ENCODE data around the gene KCNQ5. TPM values are rescaled to one million over a fixed set of nuclear protein-coding genes. Genes with fewer than 3 reads are reported as not detected.

Gene KCNQ5
- polyA plus RNA-seq, 1 donor from 2014 or later: 6.9 TPM

DNA sequence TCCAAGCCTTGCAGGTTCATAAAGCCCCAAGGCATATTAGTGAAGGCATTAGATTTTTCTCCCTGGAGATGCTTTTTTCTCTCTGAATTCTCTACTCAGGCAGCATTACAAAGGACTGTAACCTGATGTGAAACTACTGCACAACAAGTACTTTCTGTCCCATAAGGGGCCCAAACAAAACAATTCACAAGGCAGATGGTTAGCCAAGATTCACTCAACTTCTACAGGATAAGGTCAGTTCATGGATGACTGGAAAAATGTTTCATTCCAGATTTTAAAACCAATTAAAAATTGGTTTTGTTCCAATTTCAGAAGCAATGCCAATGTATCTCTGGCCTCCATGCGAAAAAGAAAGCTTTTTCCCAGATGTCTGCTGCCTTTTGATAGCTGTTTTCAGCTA is 421.6 kb downstream of the KCNQ5 start:
- Mint-ChIP-seq H3K9me3 (peaks cover 0 to 9% (median 2%) of the 10 kb centered on the region in 3 donors), H3K27ac (no peak overlapping the region), H3K36me3 (peaks cover 19% of the 10 kb centered on the region), H3K27me3 (no peaks in the 10 kb centered on the region), H3K4me1 (peaks cover 0 to 3% (median 0%) of the 10 kb centered on the region in 3 donors), H3K4me3 (no peak overlapping the region)

GRCh38 chr6:73045609-73046008 is 423.7 kb downstream of the KCNQ5 start:
- peaks cover 0 to 3% (median 0%) of the 10 kb centered on the region in 3 donors for H3K4me1 Mint-ChIP-seq
- no peak overlapping the region for H3K27ac Mint-ChIP-seq
- H3K9me3 Mint-ChIP-seq: no peaks in the 10 kb centered on the region
- peaks cover 14% of the 10 kb centered on the region for H3K36me3 Mint-ChIP-seq
- no peak overlapping the region for H3K4me3 Mint-ChIP-seq
- no peaks in the 10 kb centered on the region for H3K27me3 Mint-ChIP-seq

- Mint-ChIP-seq H3K36me3 (peaks cover 11% of the 10 kb centered on the region), H3K9me3 (no peaks in the 10 kb centered on the region), H3K27ac (no peak overlapping the region), H3K4me1 (peaks cover 0 to 3% (median 0%) of the 10 kb centered on the region in 3 donors), H3K4me3 (no peak overlapping the region), H3K27me3 (no peaks in the 10 kb centered on the region)
Observed at GRCh38 chr6:73047801-73048200, 425.9 kb downstream of the KCNQ5 start.

DNA sequence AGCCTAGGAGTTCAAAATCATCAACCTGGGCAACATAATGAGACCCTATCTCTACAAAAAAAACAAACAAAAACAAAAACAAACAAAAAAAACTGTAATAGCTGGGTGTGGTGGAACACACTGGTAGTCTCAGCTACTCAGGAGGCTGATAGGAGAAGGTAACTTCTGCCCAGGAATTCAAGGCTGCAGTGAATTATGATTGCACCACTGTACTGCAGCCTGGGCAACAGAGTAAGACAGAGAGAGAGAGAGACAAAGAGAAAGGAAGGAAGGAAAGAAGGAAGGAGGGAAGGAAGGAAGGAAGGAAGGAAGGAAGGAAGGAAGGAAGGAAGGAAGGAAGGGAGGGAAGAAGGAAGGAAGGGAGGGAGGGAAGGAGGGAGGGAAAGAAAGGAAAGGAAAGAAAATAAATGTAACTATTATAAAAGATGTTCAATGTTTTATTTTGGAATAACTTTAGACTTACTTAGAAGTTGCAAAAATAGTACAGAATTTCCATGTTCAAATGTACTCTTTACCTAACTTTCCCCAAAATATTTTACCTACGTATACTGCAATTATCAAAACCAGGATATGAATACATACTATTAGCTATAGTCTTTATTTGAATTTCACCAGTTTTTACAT is 428.2 kb downstream of the KCNQ5 start:
- peaks cover 7% of the 10 kb centered on the region for H3K36me3 Mint-ChIP-seq
- no peak overlapping the region for H3K27ac Mint-ChIP-seq
- H3K4me1 Mint-ChIP-seq: peaks cover 0 to 3% (median 0%) of the 10 kb centered on the region in 3 donors
- H3K9me3 Mint-ChIP-seq: no peaks in the 10 kb centered on the region
- no peaks in the 10 kb centered on the region for H3K27me3 Mint-ChIP-seq
- no peak overlapping the region for H3K4me3 Mint-ChIP-seq

- Mint-ChIP-seq H3K4me1 (peaks cover 0 to 3% (median 0%) of the 10 kb centered on the region in 3 donors), H3K36me3 (peaks cover 5% of the 10 kb centered on the region), H3K27me3 (no peaks in the 10 kb centered on the region), H3K27ac (no peak overlapping the region), H3K9me3 (peaks cover 0 to 2% (median 0%) of the 10 kb centered on the region in 3 donors), H3K4me3 (no peak overlapping the region)
Observed at GRCh38 chr6:73050706-73051105, 428.8 kb downstream of the KCNQ5 start.

DNA sequence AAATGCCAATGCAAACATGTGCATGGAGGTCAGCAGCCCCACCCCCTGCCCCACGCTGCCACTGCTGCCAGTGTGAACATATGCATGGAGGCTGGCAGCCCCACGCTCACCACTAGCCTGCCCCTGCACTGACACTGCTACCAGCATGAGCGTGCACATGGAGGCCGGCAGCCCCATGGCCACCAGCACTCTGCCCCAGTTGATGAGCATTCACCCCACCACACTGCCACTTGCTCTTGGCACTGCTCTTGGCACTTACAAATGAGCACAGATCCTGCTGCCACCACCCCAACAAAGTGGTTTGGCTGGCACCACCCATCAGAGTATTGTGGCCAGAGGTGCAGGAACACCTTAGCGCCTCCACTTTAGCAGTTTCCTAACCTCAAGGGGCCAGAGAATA is 429.3 kb downstream of the KCNQ5 start:
- Mint-ChIP-seq H3K4me3 (no peak overlapping the region), H3K27me3 (no peaks in the 10 kb centered on the region), H3K36me3 (peaks cover 4% of the 10 kb centered on the region), H3K4me1 (peaks cover 0 to 3% (median 0%) of the 10 kb centered on the region in 3 donors), H3K27ac (no peak overlapping the region), H3K9me3 (peaks cover 0 to 6% (median 0%) of the 10 kb centered on the region in 3 donors)

GRCh38 chr6:73054958-73055357 is 433.1 kb downstream of the KCNQ5 start:
- Mint-ChIP-seq H3K4me1 (peaks cover 0 to 2% (median 0%) of the 10 kb centered on the region in 3 donors), H3K27ac (no peak overlapping the region), H3K9me3 (peaks cover 0 to 6% (median 3%) of the 10 kb centered on the region in 3 donors), H3K36me3 (no peaks in the 10 kb centered on the region), H3K4me3 (no peak overlapping the region), H3K27me3 (no peaks in the 10 kb centered on the region)

- H3K27ac Mint-ChIP-seq: no peak overlapping the region
- H3K9me3 Mint-ChIP-seq: peaks cover 0 to 6% (median 3%) of the 10 kb centered on the region in 3 donors
- H3K36me3 Mint-ChIP-seq: no peaks in the 10 kb centered on the region
- no peaks in the 10 kb centered on the region for H3K27me3 Mint-ChIP-seq
- H3K4me3 Mint-ChIP-seq: no peak overlapping the region
- H3K4me1 Mint-ChIP-seq: peaks cover 0 to 2% (median 0%) of the 10 kb centered on the region in 3 donors
Observed at GRCh38 chr6:73058736-73059135, 436.9 kb downstream of the KCNQ5 start.

- peaks cover 0 to 3% (median 0%) of the 10 kb centered on the region in 3 donors for H3K9me3 Mint-ChIP-seq
- H3K4me1 Mint-ChIP-seq: peaks cover 1 to 8% (median 6%) of the 10 kb centered on the region in 3 donors
- H3K36me3 Mint-ChIP-seq: peaks cover 4% of the 10 kb centered on the region
- no peak overlapping the region for H3K4me3 Mint-ChIP-seq
- no peak overlapping the region for H3K27ac Mint-ChIP-seq
- no peaks in the 10 kb centered on the region for H3K27me3 Mint-ChIP-seq
Observed at GRCh38 chr6:73062130-73062529, 440.3 kb downstream of the KCNQ5 start.

DNA sequence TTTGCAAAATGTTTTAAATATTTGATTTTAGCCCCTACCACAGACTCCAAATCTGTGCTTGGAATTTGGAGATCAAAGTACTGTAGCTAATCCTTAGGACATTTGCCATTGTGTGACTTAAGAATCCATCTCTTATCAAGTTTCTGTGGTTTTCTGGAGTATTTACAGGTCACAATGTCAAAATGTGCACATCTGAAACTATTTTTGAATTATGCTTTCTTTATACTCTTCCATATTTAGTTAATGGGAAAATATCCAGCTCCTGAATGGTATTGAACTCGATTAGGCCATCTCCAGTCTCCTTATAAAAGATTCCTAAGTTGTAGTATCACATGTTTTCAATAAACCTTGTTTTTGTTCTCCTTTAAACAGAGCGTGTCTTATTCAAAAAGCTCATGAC is 441.0 kb downstream of the KCNQ5 start:
- H3K27ac Mint-ChIP-seq: no peak overlapping the region
- peaks cover 1 to 6% (median 6%) of the 10 kb centered on the region in 3 donors for H3K4me1 Mint-ChIP-seq
- H3K36me3 Mint-ChIP-seq: peaks cover 4% of the 10 kb centered on the region
- no peaks in the 10 kb centered on the region for H3K27me3 Mint-ChIP-seq
- peaks cover 0 to under 1% (median 0%) of the 10 kb centered on the region in 3 donors for H3K9me3 Mint-ChIP-seq
- no peak overlapping the region for H3K4me3 Mint-ChIP-seq

DNA sequence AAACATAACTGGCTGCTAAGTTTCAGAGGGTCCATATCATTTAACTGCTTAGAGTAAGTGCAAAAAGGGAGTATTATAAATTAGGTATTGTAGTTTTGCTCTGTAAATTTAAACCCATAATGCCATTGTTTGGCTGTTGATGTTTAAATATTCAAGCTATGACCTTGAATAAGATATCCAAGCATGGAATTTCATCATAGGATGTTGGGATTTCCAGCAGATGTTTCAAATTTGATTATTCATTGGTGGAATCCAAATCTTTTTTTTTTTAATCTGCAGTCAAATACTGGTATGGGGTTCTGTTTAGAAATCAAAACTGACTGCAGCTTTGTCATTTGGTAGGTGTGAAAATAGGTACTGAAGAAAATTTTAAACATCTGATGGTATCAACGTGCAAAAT is 442.4 kb downstream of the KCNQ5 start:
- Mint-ChIP-seq H3K36me3 (peaks cover 4% of the 10 kb centered on the region), H3K27ac (no peak overlapping the region), H3K4me3 (no peak overlapping the region), H3K9me3 (no peaks in the 10 kb centered on the region), H3K27me3 (no peaks in the 10 kb centered on the region), H3K4me1 (peaks cover 1 to 6% (median 6%) of the 10 kb centered on the region in 3 donors)

- H3K27me3 Mint-ChIP-seq: no peaks in the 10 kb centered on the region
- no peak overlapping the region for H3K27ac Mint-ChIP-seq
- no peak overlapping the region for H3K4me3 Mint-ChIP-seq
- no peaks in the 10 kb centered on the region for H3K9me3 Mint-ChIP-seq
- H3K4me1 Mint-ChIP-seq: peaks cover 0 to 5% (median 0%) of the 10 kb centered on the region in 3 donors
- H3K36me3 Mint-ChIP-seq: peaks cover 3% of the 10 kb centered on the region
Observed at GRCh38 chr6:73073238-73073637, 451.4 kb downstream of the KCNQ5 start.

GRCh38 chr6:73074175-73074574 is 452.3 kb downstream of the KCNQ5 start:
- peaks cover 3% of the 10 kb centered on the region for H3K36me3 Mint-ChIP-seq
- no peak overlapping the region for H3K27ac Mint-ChIP-seq
- H3K4me1 Mint-ChIP-seq: peaks cover 0 to 5% (median 0%) of the 10 kb centered on the region in 3 donors
- H3K4me3 Mint-ChIP-seq: no peak overlapping the region
- H3K27me3 Mint-ChIP-seq: no peaks in the 10 kb centered on the region
- no peaks in the 10 kb centered on the region for H3K9me3 Mint-ChIP-seq

GRCh38 chr6:73076211-73076954 is 454.5 kb downstream of the KCNQ5 start:
- Mint-ChIP-seq H3K4me1 (peaks cover 0 to 5% (median 0%) of the 10 kb centered on the region in 3 donors), H3K36me3 (peaks cover 3% of the 10 kb centered on the region), H3K27ac (no peak overlapping the region), H3K9me3 (no peaks in the 10 kb centered on the region), H3K4me3 (peak overlapping the region in 1 of 4 donors; percentile 34), H3K27me3 (no peaks in the 10 kb centered on the region)

DNA sequence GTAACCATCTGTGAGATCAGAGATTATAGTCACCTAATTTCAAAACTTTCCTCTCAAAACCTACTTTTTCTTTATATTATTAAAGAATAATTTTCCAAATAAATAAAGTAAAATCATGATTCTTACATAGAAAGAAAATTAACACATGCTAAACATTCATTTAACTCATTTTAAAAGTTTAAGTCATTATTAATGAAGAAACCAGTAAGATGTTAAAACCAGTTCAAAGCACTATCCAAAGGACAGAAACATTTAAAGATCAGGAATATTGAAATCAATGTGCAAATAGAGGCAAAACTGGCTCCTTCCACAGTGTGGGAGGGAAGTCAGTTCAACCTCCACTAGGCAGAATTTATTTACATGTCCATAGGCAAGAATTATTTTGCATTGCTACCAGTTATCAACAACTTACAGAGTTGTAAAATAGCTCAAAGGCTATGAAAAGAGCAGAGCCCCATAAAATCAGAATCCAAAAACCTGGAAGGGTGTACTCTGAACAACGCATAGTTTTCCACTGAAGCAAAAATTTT is 456.5 kb downstream of the KCNQ5 start:
- Mint-ChIP-seq H3K27me3 (no peaks in the 10 kb centered on the region), H3K36me3 (peaks cover 1% of the 10 kb centered on the region), H3K4me1 (peaks cover 0 to 5% (median 0%) of the 10 kb centered on the region in 3 donors), H3K4me3 (no peak overlapping the region), H3K27ac (no peak overlapping the region), H3K9me3 (no peaks in the 10 kb centered on the region)
